Thoracic aorta (tissue), 2 donors: ENCODE data around the gene GDPD4. TPM values are rescaled to one million over a fixed set of nuclear protein-coding genes. Genes with fewer than 3 reads are reported as not detected.

Experiments
- ATAC-seq: fragments of 150-250 bp; one replicate; pipeline ENCODE4 v1.8.0; 2017; ENCODE audit warnings: low read depth; ENCODE audit not compliant: insufficient number of reproducible peaks, low FRiP score
- DNase-seq: peaks from one replicate; pipeline ENCODE4 v3.0.0-alpha.2; 2020; ENCODE audit warnings: low spot score
- H3K27ac ChIP-seq, 2 donors: fragments of 200-600 bp; sonication (generic); 1 replicate in 1 of 2; 2 replicates in 1 of 2; pipeline ENCODE4 v1.5.1; 2016; ENCODE audit warnings: mild to moderate bottlenecking in 2 of 2, moderate library complexity in 2 of 2
- H3K27me3 ChIP-seq: fragments of 200-600 bp; sonication (generic); replicated peaks from 2 replicates; pipeline ENCODE4 v1.6.0; 2016; ENCODE audit warnings: mild to moderate bottlenecking; ENCODE audit not compliant: insufficient read depth
- H3K36me3 ChIP-seq: fragments of 200-600 bp; sonication (generic); one replicate; pipeline ENCODE4 v1.5.1; 2016
- H3K4me1 ChIP-seq, 2 donors: fragments of 200-600 bp; sonication (generic); 1 replicate in 1 of 2; 2 replicates in 1 of 2; pipeline versions ENCODE4 v1.5.1 to v1.6.0; 2016; ENCODE audit warnings: low read depth in 2 of 2, mild to moderate bottlenecking in 1 of 2; ENCODE audit not compliant: control insufficient read depth in 1 of 2
- H3K4me3 ChIP-seq: fragments of 200-600 bp; sonication (generic); 2 replicates; pipeline ENCODE4 v1.5.1; 2016; ENCODE audit warnings: mild to moderate bottlenecking
- H3K9me3 ChIP-seq: fragments of 200-600 bp; sonication (generic); 2 replicates; pipeline ENCODE4 v1.5.1; 2016
- CTCF ChIP-seq: fragments of 200-600 bp; sonication (generic); IDR thresholded peaks from one replicate; pipeline ENCODE4 v1.5.1; 2019; ENCODE audit warnings: antibody characterized with exemption
- total RNA-seq, 2 donors: library from RNA; depleted of rRNA; stranded (reverse); fragments of >200 nt; gene quantifications; one replicate each; pipeline versions ENCODE4 v1.1.0 to v1.2.3, GENCODE V29; 2016

Gene GDPD4
- total RNA-seq, 2 donors from 2014 or later: not detected

DNA sequence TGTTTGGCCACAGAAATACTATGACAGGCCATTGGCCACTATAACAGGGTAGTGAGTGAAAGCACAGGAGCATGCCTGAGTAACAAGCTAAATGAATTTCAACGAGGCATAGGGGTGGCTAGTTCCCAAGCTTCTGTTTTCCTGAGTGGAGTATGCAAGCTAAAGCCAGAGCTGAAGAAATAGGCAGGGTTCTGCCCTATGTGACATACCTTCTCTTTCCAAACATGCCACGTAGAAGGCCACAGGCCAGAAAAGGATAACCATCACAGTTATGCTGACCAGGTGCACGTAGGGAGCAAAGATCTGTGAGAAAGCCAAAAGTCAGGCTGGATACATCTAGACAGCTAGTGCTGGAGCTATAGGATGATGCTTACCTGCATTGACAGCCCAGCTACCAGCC lies 30.6 kb downstream of the GDPD4 start:
- ATAC-seq: no peak
- no peak for TF ChIP-seq CTCF
- Histone ChIP-seq H3K36me3 (no peaks in the 10 kb centered on the region), H3K9me3 (no peaks in the 10 kb centered on the region), H3K4me1 (no peaks in the 10 kb centered on the region), H3K27me3 (no peaks in the 10 kb centered on the region), H3K27ac (no peak overlapping the region), H3K4me3 (no peak overlapping the region)
- DNase-seq: no peak

DNA sequence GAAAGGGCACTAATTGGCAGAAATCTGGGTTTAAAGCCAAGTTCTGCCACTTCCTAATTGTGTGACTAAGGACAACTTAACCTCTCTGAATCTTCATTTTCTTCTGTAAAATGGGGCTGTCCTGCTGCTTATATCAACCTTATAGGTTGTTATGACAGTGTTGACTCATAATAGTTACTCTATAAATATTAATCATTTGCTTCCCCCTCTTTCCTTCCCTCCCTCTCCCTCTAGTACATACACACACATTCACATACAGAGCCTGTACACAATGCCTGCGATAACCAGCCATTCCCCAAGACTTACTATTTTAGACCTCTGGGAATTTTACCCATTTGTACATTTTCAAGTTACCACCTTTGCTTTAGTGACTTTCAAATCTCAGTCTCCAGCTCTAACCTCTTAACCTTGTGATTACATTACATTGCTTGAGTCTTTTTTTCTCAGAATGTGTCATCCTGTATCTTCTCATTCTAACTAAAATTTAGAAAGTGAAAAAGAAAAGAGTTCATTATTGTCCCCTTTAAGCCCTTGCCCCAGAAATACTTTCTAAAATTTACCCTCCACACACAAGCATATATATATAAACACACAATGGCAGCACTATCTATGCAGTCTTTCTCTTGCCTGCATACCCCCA lies 31.9 kb downstream of the GDPD4 start:
- H3K27me3 ChIP-seq: no peaks in the 10 kb centered on the region
- TF ChIP-seq CTCF: no peak
- no peak for DNase-seq
- no peak overlapping the region for H3K4me3 ChIP-seq
- H3K36me3 ChIP-seq: no peaks in the 10 kb centered on the region
- H3K9me3 ChIP-seq: no peaks in the 10 kb centered on the region
- no peak overlapping the region for H3K27ac ChIP-seq
- ATAC-seq: no peak
- no peaks in the 10 kb centered on the region for H3K4me1 ChIP-seq

- ATAC-seq: no peak
- DNase-seq: no peak
- H3K4me3 ChIP-seq: no peak overlapping the region
- no peaks in the 10 kb centered on the region for H3K27me3 ChIP-seq
- H3K4me1 ChIP-seq: no peaks in the 10 kb centered on the region
- TF ChIP-seq CTCF: no peak
- H3K27ac ChIP-seq: no peak overlapping the region
- no peaks in the 10 kb centered on the region for H3K36me3 ChIP-seq
- no peaks in the 10 kb centered on the region for H3K9me3 ChIP-seq
Observed at GRCh38 chr11:77267962-77268361, 33.5 kb downstream of the GDPD4 start.

DNA sequence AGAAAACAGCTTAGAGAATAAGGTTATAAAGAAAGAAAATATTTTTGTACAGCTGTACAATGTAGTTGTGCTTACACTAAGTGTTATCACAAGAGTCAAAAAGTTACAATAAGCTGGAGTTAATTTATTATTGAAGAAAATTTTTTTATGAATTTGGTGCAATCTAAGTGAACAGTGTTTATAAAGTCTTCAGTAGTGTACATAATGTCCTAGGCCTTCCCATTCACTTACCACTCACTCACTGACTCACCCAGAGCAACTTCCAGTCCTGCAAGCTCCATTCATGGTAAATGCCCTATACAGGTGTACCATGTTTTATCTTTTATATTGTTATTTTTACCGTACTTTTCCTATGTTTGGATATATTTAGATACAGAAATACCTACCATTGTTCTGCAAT lies 34.7 kb downstream of the GDPD4 start:
- H3K4me3 ChIP-seq: no peak overlapping the region
- no peaks in the 10 kb centered on the region for H3K4me1 ChIP-seq

DNA sequence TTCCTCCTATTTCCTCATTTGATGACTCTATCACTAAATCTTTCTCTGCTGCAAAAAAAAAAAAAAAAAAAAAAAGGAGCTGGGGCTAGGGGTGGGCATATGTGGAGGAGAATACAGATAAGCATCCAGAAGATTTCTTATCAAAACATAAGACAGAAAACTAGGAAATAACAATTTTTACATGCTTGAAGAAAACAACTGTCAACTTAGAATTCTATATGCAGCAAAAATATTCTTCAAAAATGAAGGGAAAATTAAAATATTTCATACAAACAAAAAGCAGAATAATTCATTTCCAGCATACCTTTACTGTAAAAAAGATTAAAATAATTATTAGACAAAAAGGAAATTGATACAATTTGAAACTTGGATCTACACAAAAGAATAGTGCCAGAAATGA lies 38.7 kb downstream of the GDPD4 start:
- H3K4me3 ChIP-seq: no peak overlapping the region
- no peak overlapping the region for H3K27ac ChIP-seq
- H3K4me1 ChIP-seq: no peaks in the 10 kb centered on the region
- no peak for TF ChIP-seq CTCF
- peaks cover 9% of the 10 kb centered on the region for H3K9me3 ChIP-seq
- H3K27me3 ChIP-seq: no peaks in the 10 kb centered on the region
- DNase-seq (no peak), ATAC-seq (no peak)
- no peaks in the 10 kb centered on the region for H3K36me3 ChIP-seq

More for the DNA sequence above, 34.7 kb downstream of the GDPD4 start:
- Histone ChIP-seq H3K36me3 (no peaks in the 10 kb centered on the region), H3K27ac (no peak overlapping the region), H3K9me3 (peaks cover 5% of the 10 kb centered on the region), H3K27me3 (no peaks in the 10 kb centered on the region)
- TF ChIP-seq CTCF: no peak
- DNase-seq (no peak), ATAC-seq (no peak)
